PC-3 (cell line): ENCODE results near the gene ZNF628. TPM values are rescaled to one million over a fixed set of nuclear protein-coding genes. Genes with fewer than 3 reads are reported as not detected.

Source experiments
- ATAC-seq: fragments of 200-7000 bp; cut with Tn5 transposase; 2 replicates; pipeline ENCODE4 v1.9.1; 2020; ENCODE audit warnings: mild to moderate bottlenecking, moderate library complexity
- BruUV-seq: library from RNA; stranded (reverse); fragments of 400-500 nt; replicated peaks from 2 replicates; lab custom pipeline; 2021; lab: Mats Ljungman, UMichigan
- CTCF ChIA-PET: fragments of 300-600 bp; sonication (Branson Sonifier 250); formaldehyde crosslinking; loops from one replicate; lab custom pipeline; 2022; ENCODE audit warnings: antibody characterized with exemption; lab: Charles Lee
- POLR2A ChIA-PET: fragments of 300-600 bp; sonication (Branson Sonifier 250); formaldehyde crosslinking; loops from one replicate; lab custom pipeline; 2022; ENCODE audit warnings: antibody characterized with exemption; ENCODE audit not compliant: unreplicated experiment; lab: Charles Lee
- DNase-seq: peaks from one replicate; pipeline ENCODE4 v3.0.0-alpha.2; 2015
- H2AFZ ChIP-seq: fragments of 300-600 bp; sonication (generic); 2 replicates; pipeline ENCODE4 v1.6.0; 2016; ENCODE audit warnings: antibody characterized with exemption, low read length
- H3F3A ChIP-seq: fragments of 300-600 bp; sonication (generic); one replicate; pipeline ENCODE4 v1.6.0; 2017; ENCODE audit warnings: antibody characterized with exemption, low read length, control low read depth, mild to moderate bottlenecking; ENCODE audit not compliant: unreplicated experiment
- H3K27ac ChIP-seq: fragments of 300-600 bp; sonication (generic); 2 replicates; pipeline ENCODE4 v1.5.1; 2016; ENCODE audit warnings: mild to moderate bottlenecking, low read length
- H3K27me3 ChIP-seq: fragments of 300-600 bp; sonication (generic); 2 replicates; pipeline ENCODE4 v1.6.1; 2016; ENCODE audit warnings: low read length, mixed read lengths
- H3K36me3 ChIP-seq: fragments of 300-600 bp; sonication (generic); 2 replicates; pipeline ENCODE4 v1.6.1; 2016; ENCODE audit warnings: low read depth, mixed run types, low read length, mixed read lengths
- H3K4me1 ChIP-seq: fragments of 300-600 bp; sonication (generic); 2 replicates; pipeline ENCODE4 v1.5.1; 2016; ENCODE audit warnings: low read length; ENCODE audit not compliant: insufficient read depth
- H3K4me2 ChIP-seq: fragments of 300-600 bp; sonication (generic); 2 replicates; pipeline ENCODE4 v1.6.0; 2016; ENCODE audit warnings: low read length
- H3K4me3 ChIP-seq: fragments of 300-600 bp; sonication (generic); 2 replicates; pipeline ENCODE4 v1.5.1; 2016; ENCODE audit warnings: mild to moderate bottlenecking, low read length, mixed read lengths
- H3K79me2 ChIP-seq: fragments of 300-600 bp; sonication (generic); 2 replicates; pipeline ENCODE4 v1.6.1; 2017; ENCODE audit warnings: low read length, mixed read lengths
- H3K9ac ChIP-seq: fragments of 300-600 bp; sonication (generic); 2 replicates; pipeline ENCODE4 v1.6.0; 2016; ENCODE audit warnings: mild to moderate bottlenecking, low read length
- H3K9me2 ChIP-seq: fragments of 300-600 bp; sonication (generic); replicated peaks from 2 replicates; pipeline ENCODE4 v1.6.1; 2016; ENCODE audit warnings: mixed run types, low read length, mixed read lengths
- H3K9me3 ChIP-seq: fragments of 300-600 bp; sonication (generic); 2 replicates; pipeline ENCODE4 v1.6.1; 2016; ENCODE audit warnings: low read length, mixed read lengths
- H4K20me1 ChIP-seq: fragments of 300-600 bp; sonication (generic); 2 replicates; pipeline ENCODE4 v1.6.1; 2016; ENCODE audit warnings: low read length, mixed read lengths
- EZH2 ChIP-seq: fragments of 300-600 bp; sonication (generic); IDR thresholded peaks from one replicate; pipeline ENCODE4 v1.6.1; 2017; ENCODE audit warnings: antibody characterized with exemption, mild to moderate bottlenecking, low read length; ENCODE audit not compliant: unreplicated experiment
- EZH2phosphoT487 ChIP-seq: fragments of 300-600 bp; sonication (generic); IDR thresholded peaks from 2 replicates; pipeline ENCODE4 v1.6.1; 2018; ENCODE audit warnings: mild to moderate bottlenecking, antibody characterized with exemption, low read length, borderline replicate concordance
- intact Hi-C: fragments of 100-400 bp; cut with micrococcal nuclease; formaldehyde crosslinking; loops from 2 replicates; pipeline ENCODE4 v1.9.0; 2023
- total RNA-seq: library from RNA; depleted of rRNA; stranded (reverse); fragments of >200 nt; gene quantifications from 2 replicates; pipeline ENCODE4 v1.2.3, GENCODE V29; 2014; rRNA removed
- TF ChIP-seq, protein P1 (sequence below): fragments of 300-600 bp; sonication (generic); conservative IDR thresholded peaks from 2 replicates; pipeline ENCODE4 v1.5.1; 2017; ENCODE audit warnings: antibody characterized with exemption, low read depth, mild to moderate bottlenecking, low read length

ZNF628 gene
- total RNA-seq, 1 experiment from 2014 or later: 11.8 TPM

DNA sequence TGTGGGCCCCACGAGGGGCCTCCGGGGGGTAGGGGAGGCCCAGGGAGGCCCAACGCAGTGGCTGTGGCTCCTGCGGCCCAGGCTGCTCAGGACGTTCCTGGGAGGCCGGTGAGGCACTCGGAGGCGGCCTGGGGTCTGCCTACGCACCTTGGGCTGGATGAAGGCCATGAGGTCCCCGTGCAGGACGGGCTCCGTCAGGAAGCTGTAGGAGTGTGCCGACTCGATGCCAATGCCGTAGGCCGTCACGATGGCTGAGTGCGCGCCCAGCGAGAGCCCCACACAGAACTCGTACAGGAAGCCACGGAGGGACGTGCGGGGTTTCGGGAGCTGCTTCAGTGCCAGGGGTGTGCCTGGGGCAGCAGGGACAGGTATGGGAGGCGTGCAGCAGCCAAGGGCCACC lies 54.6 kb downstream of the ZNF628 start:
- Histone ChIP-seq H3K4me1 (peaks cover 8% of the 10 kb centered on the region; the same call in 1 of the 2 replicates), H3K27ac (no peak overlapping the region), H2AFZ (no peak overlapping the region), H3K4me3 (no peak overlapping the region), H3K36me3 (no peaks in the 10 kb centered on the region), H3K27me3 (no peaks in the 10 kb centered on the region), H3K4me2 (no peak overlapping the region), H4K20me1 (no peaks in the 10 kb centered on the region), H3K79me2 (no peaks in the 10 kb centered on the region), H3K9me2 (no peaks in the 10 kb centered on the region), H3F3A (no peaks in the 10 kb centered on the region), H3K9me3 (no peaks in the 10 kb centered on the region), H3K9ac (no peak overlapping the region)
- CTCF ChIA-PET: no interaction called here
- ATAC-seq: no peak
- TF ChIP-seq EZH2phosphoT487: no peak
- TF ChIP-seq, protein P1, sequence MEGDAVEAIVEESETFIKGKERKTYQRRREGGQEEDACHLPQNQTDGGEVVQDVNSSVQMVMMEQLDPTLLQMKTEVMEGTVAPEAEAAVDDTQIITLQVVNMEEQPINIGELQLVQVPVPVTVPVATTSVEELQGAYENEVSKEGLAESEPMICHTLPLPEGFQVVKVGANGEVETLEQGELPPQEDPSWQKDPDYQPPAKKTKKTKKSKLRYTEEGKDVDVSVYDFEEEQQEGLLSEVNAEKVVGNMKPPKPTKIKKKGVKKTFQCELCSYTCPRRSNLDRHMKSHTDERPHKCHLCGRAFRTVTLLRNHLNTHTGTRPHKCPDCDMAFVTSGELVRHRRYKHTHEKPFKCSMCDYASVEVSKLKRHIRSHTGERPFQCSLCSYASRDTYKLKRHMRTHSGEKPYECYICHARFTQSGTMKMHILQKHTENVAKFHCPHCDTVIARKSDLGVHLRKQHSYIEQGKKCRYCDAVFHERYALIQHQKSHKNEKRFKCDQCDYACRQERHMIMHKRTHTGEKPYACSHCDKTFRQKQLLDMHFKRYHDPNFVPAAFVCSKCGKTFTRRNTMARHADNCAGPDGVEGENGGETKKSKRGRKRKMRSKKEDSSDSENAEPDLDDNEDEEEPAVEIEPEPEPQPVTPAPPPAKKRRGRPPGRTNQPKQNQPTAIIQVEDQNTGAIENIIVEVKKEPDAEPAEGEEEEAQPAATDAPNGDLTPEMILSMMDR: no peak
- TF ChIP-seq EZH2: no peak
- POLR2A ChIA-PET: no interaction called here
- DNase-seq: no peak
- no TSS peak for BruUV-seq
- intact Hi-C loops: no loop called here

Other genes starting within 250 kb of the ZNF628 start
- 11.1 and 11.8 TPM in 2 replicates for gene TMEM86B, start 247.9 kb upstream of the ZNF628 start, total RNA-seq
- gene PPP6R1, start 217.6 kb upstream of the ZNF628 start, total RNA-seq: 159 and 221 TPM in 2 replicates
- 122 and 148 TPM in 2 replicates for gene HSPBP1, start 196.5 kb upstream of the ZNF628 start, total RNA-seq
- 5.1 and 8.7 TPM in 2 replicates for gene BRSK1, start 192.6 kb upstream of the ZNF628 start, total RNA-seq
- not detected in 2 replicates for gene TMEM150B, start 151.3 kb upstream of the ZNF628 start, total RNA-seq
- 21.9 and 36.6 TPM in 2 replicates for gene KMT5C, start 136.7 kb upstream of the ZNF628 start, total RNA-seq
- gene COX6B2, start 121.9 kb upstream of the ZNF628 start, total RNA-seq: 0.80 and 2.4 TPM in 2 replicates
- not detected in 2 replicates for gene GARIN5B, start 113.4 kb upstream of the ZNF628 start, total RNA-seq
- 7.5 and 10.7 TPM in 2 replicates for gene IL11, start 106.2 kb upstream of the ZNF628 start, total RNA-seq
- not detected in 2 replicates for gene TMEM190, start 99.8 kb upstream of the ZNF628 start, total RNA-seq
- gene TMEM238, start 92.3 kb upstream of the ZNF628 start, total RNA-seq: 22.1 and 22.8 TPM in 2 replicates
- gene RPL28, start 90.7 kb upstream of the ZNF628 start, total RNA-seq: 550 and 836 TPM in 2 replicates
- gene UBE2S, start 68.8 kb upstream of the ZNF628 start, total RNA-seq: 2,068 and 2,245 TPM in 2 replicates
- gene SHISA7, start 33.3 kb upstream of the ZNF628 start, total RNA-seq: not detected in 2 replicates
- 251 and 270 TPM in 2 replicates for gene ISOC2, start 15.0 kb upstream of the ZNF628 start, total RNA-seq
- not detected in 2 replicates for gene C19orf85, start 11.9 kb upstream of the ZNF628 start, total RNA-seq
- gene NAT14, start 8.6 kb downstream of the ZNF628 start, total RNA-seq: 17.5 and 21.0 TPM in 2 replicates
- gene SSC5D, start 11.8 kb downstream of the ZNF628 start, total RNA-seq: 0.17 TPM in 1 of 2 replicates, not detected in the other
- gene SBK2, start 60.5 kb downstream of the ZNF628 start, total RNA-seq: not detected in 2 replicates
- 0.46 TPM in 1 of 2 replicates, not detected in the other for gene SBK3, start 68.9 kb downstream of the ZNF628 start, total RNA-seq
- 13.5 and 26.1 TPM in 2 replicates for gene ZNF579, start 104.2 kb downstream of the ZNF628 start, total RNA-seq
- gene FIZ1, start 122.9 kb downstream of the ZNF628 start, total RNA-seq: 11.6 and 11.7 TPM in 2 replicates
- gene ZNF524, start 123.7 kb downstream of the ZNF628 start, total RNA-seq: 27.7 and 33.1 TPM in 2 replicates
- gene ZNF865, start 129.0 kb downstream of the ZNF628 start, total RNA-seq: 5.5 and 8.2 TPM in 2 replicates
- 9.0 and 18.0 TPM in 2 replicates for gene ZNF784, start 147.9 kb downstream of the ZNF628 start, total RNA-seq
- gene ZNF580, start 164.4 kb downstream of the ZNF628 start, total RNA-seq: 15.2 and 23.9 TPM in 2 replicates
- 25.6 and 37.5 TPM in 2 replicates for gene ZNF581, start 167.0 kb downstream of the ZNF628 start, total RNA-seq
- gene CCDC106, start 171.6 kb downstream of the ZNF628 start, total RNA-seq: 36.0 and 41.4 TPM in 2 replicates
- 343 and 360 TPM in 2 replicates for gene U2AF2, start 178.4 kb downstream of the ZNF628 start, total RNA-seq
- 203 and 240 TPM in 2 replicates for gene EPN1, start 198.6 kb downstream of the ZNF628 start, total RNA-seq